Measurements from ENCODE around the gene FAM193A.

DNA sequence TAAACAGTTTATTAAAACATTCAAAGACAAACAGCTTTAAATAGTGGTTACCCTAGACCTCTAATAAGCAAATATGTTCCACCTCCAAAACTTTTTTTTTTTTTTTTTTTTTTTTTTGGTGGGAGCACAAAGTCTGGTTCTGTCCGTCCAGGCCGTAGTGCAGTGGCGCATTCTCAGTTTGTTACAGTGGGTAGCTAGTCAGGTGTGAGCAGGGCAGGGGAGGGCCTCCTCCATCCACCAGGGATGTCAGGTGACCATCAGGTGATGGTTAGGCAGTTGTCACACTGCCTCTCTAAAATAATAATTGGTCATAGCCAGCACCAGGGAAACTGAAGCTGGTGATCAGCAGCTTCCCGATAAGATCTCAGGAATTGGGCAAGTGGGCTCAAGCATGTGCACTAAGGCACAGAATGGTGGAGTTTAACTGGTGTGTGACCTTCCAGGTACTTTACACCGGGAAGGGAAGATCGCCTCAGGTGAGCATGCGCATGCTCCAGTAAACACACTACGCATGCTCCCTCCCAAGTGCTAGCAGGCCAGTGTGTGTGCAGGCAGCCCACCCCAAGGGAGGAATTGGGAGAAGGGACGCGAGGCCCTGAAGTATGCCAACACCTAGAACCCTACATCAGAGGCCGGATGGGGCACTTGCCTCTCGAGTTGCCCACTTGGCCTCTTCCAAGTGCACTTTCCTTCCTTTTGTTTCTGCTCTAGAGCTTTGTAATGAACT, 192.5 kb downstream of the FAM193A start:
- TF ChIP-seq GABPA (IDR thresholded peaks at IDR 0.05; ENCODE audit: low read depth) (no peak), MXI1 (IDR thresholded peaks at IDR 0.05; ENCODE audit: low read depth, low read length) (no peak), RAD21 (IDR thresholded peaks at IDR 0.05; ENCODE audit: low read length) (no peak), RFX5 (IDR thresholded peaks at IDR 0.05; ENCODE audit: low read length) (no peak), JUND (IDR thresholded peaks at IDR 0.05) (no peak), RXRA (IDR thresholded peaks at IDR 0.05; ENCODE audit: borderline replicate concordance, low read depth) (no peak), YY1 (IDR thresholded peaks at IDR 0.05; ENCODE audit: low read depth) (no peak), TAF1 (IDR thresholded peaks at IDR 0.05; ENCODE audit: borderline replicate concordance, low read depth, low read length) (no peak)
- TF ChIP-seq, protein P1, sequence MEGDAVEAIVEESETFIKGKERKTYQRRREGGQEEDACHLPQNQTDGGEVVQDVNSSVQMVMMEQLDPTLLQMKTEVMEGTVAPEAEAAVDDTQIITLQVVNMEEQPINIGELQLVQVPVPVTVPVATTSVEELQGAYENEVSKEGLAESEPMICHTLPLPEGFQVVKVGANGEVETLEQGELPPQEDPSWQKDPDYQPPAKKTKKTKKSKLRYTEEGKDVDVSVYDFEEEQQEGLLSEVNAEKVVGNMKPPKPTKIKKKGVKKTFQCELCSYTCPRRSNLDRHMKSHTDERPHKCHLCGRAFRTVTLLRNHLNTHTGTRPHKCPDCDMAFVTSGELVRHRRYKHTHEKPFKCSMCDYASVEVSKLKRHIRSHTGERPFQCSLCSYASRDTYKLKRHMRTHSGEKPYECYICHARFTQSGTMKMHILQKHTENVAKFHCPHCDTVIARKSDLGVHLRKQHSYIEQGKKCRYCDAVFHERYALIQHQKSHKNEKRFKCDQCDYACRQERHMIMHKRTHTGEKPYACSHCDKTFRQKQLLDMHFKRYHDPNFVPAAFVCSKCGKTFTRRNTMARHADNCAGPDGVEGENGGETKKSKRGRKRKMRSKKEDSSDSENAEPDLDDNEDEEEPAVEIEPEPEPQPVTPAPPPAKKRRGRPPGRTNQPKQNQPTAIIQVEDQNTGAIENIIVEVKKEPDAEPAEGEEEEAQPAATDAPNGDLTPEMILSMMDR (IDR thresholded peaks at IDR 0.05) = no peak
- TF ChIP-seq, protein P2, sequence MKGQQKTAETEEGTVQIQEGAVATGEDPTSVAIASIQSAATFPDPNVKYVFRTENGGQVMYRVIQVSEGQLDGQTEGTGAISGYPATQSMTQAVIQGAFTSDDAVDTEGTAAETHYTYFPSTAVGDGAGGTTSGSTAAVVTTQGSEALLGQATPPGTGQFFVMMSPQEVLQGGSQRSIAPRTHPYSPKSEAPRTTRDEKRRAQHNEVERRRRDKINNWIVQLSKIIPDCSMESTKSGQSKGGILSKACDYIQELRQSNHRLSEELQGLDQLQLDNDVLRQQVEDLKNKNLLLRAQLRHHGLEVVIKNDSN (IDR thresholded peaks at IDR 0.05; ENCODE audit: borderline replicate concordance, low read depth) = no peak
- TF ChIP-seq, protein P3, sequence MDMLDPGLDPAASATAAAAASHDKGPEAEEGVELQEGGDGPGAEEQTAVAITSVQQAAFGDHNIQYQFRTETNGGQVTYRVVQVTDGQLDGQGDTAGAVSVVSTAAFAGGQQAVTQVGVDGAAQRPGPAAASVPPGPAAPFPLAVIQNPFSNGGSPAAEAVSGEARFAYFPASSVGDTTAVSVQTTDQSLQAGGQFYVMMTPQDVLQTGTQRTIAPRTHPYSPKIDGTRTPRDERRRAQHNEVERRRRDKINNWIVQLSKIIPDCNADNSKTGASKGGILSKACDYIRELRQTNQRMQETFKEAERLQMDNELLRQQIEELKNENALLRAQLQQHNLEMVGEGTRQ (IDR thresholded peaks at IDR 0.05; ENCODE audit: borderline replicate concordance, low read depth, low read length) = no peak

All from SK-N-SH (cell line).